ENCODE results near the gene SRP68.

GRCh38 chr17:76011951-76012350 lies 60.4 kb downstream of the SRP68 start:
- TF ChIP-seq CTCF (IDR thresholded peaks at IDR 0.05) (no peak), POLR2A (IDR thresholded peaks at IDR 0.05) (no peak)

Measured in testis (tissue), 2 donors.